MM.1S (cell line): ENCODE data around the gene NUB1.

Source experiments
- EZH2 ChIP-seq: fragments of 300-600 bp; sonication (generic); optimal IDR thresholded peaks from 2 replicates; pipeline ENCODE3; 2017; ENCODE audit warnings: low read depth, mild to moderate bottlenecking, antibody characterized with exemption, low read length, mixed read lengths
- EZH2phosphoT487 ChIP-seq: fragments of 300-600 bp; sonication (generic); IDR thresholded peaks from 2 replicates; pipeline ENCODE4 v1.6.1; 2018; ENCODE audit warnings: antibody characterized with exemption, low read length
- TF ChIP-seq, protein P1 (sequence below): fragments of 300-600 bp; sonication (generic); IDR thresholded peaks from 2 replicates; pipeline ENCODE4 v1.5.1; 2016; ENCODE audit warnings: antibody characterized with exemption, low read length, mixed read lengths

DNA sequence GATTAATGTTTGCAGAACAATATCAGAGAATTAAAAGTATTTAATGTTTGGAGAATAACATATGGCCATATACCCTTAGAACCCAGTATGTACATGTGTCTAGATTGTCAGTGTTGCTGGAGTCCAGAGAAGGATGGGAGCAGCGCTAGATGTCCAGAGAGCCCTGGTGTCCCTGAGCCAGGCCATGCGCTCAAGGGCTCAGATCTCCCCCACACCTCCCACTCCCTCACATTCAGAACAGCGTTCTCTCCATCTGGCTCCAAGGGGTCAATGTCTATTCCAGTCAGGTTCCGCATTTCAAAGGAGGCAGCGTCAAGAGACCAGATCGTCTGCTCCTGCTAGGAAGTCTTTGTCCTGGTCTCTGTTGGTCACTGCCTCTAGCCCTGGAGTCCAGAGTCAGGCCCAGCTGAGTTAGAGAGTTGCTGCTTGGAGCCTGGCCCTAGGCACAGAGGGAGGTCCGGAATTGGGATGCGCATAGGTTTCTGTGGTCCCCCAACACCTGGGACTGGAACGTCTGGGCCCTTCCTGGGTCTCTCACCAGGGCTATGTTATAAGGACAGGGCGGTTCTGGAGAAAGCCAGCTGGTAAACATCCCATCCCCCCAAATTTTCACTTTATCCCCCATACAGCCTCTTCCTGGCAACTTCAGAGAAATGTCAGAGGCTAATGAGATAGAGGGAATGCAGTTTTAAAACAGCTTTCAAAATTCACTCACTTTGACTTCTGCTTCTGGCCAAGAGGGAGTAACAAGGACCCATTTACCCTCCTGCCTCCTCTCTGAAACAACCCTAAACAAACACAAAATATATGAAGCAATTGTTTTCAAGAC lies 74.7 kb downstream of the NUB1 start:
- TF ChIP-seq, protein P1, sequence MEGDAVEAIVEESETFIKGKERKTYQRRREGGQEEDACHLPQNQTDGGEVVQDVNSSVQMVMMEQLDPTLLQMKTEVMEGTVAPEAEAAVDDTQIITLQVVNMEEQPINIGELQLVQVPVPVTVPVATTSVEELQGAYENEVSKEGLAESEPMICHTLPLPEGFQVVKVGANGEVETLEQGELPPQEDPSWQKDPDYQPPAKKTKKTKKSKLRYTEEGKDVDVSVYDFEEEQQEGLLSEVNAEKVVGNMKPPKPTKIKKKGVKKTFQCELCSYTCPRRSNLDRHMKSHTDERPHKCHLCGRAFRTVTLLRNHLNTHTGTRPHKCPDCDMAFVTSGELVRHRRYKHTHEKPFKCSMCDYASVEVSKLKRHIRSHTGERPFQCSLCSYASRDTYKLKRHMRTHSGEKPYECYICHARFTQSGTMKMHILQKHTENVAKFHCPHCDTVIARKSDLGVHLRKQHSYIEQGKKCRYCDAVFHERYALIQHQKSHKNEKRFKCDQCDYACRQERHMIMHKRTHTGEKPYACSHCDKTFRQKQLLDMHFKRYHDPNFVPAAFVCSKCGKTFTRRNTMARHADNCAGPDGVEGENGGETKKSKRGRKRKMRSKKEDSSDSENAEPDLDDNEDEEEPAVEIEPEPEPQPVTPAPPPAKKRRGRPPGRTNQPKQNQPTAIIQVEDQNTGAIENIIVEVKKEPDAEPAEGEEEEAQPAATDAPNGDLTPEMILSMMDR = no peak
- TF ChIP-seq EZH2 = no peak
- TF ChIP-seq EZH2phosphoT487 = no peak
